Gastroesophageal sphincter (tissue), 3 donors: ENCODE results near the gene CELF2.

Source experiments
- CTCF ChIP-seq, 4 experiments: fragments of 200-600 bp in 2 of 4; fragments of 450-650 bp in 2 of 4; sonication (generic) in 1 of 4; IDR thresholded peaks; one replicate each; pipeline ENCODE4 v1.5.1; 2017 to 2019; ENCODE audit warnings: antibody characterized with exemption in 4 of 4, mild to moderate bottlenecking in 2 of 4, moderate library complexity in 2 of 4
- EP300 ChIP-seq: sonication (generic); formaldehyde crosslinking; IDR thresholded peaks from one replicate; pipeline ENCODE4 v1.6.1; 2017; ENCODE audit warnings: antibody characterized with exemption, mild to moderate bottlenecking

- no peak for TF ChIP-seq CTCF (IDR thresholded peaks at IDR 0.05)
- TF ChIP-seq EP300, result no peak
Observed at GRCh38 chr10:11243425-11244222, 226.0 kb downstream of the CELF2 start.
